ENCODE data around the gene TRIM32. TPM values are rescaled to one million over a fixed set of nuclear protein-coding genes. Genes with fewer than 3 reads are reported as not detected.

TRIM32 gene
- total RNA-seq, 2 donors from 2014 or later = 12.2 to 13.9 TPM

DNA sequence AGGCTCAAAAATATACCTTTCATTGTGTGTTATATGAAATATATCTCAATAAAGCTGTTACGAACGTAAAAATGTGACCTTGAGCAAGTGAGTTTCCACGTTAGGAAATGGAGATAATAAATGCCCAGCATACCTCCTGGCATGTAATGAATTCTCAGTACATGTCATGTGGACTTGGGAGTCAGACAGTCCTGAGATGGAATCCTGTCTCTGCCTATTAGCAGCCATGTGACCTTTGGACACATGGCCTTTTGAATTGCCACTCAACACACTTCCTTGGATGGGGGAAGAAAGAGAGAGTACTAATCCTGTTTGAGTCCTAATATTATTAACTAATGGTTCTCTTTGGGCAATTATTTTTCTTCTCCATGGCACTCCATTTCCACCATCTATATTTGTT is 25.7 kb downstream of the TRIM32 start:
- DNase-seq (ENCODE audit: low spot score) = no peak
- Histone ChIP-seq H3K4me3 (no peak overlapping the region), H3K9me3 (no peaks in the 10 kb centered on the region), H3K27me3 (no peaks in the 10 kb centered on the region), H3K27ac (no peak overlapping the region), H3K36me3 (no peaks in the 10 kb centered on the region), H3K4me1 (no peaks in the 10 kb centered on the region)
- TF ChIP-seq, protein P1, sequence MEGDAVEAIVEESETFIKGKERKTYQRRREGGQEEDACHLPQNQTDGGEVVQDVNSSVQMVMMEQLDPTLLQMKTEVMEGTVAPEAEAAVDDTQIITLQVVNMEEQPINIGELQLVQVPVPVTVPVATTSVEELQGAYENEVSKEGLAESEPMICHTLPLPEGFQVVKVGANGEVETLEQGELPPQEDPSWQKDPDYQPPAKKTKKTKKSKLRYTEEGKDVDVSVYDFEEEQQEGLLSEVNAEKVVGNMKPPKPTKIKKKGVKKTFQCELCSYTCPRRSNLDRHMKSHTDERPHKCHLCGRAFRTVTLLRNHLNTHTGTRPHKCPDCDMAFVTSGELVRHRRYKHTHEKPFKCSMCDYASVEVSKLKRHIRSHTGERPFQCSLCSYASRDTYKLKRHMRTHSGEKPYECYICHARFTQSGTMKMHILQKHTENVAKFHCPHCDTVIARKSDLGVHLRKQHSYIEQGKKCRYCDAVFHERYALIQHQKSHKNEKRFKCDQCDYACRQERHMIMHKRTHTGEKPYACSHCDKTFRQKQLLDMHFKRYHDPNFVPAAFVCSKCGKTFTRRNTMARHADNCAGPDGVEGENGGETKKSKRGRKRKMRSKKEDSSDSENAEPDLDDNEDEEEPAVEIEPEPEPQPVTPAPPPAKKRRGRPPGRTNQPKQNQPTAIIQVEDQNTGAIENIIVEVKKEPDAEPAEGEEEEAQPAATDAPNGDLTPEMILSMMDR (IDR thresholded peaks at IDR 0.05) = no peak

DNA sequence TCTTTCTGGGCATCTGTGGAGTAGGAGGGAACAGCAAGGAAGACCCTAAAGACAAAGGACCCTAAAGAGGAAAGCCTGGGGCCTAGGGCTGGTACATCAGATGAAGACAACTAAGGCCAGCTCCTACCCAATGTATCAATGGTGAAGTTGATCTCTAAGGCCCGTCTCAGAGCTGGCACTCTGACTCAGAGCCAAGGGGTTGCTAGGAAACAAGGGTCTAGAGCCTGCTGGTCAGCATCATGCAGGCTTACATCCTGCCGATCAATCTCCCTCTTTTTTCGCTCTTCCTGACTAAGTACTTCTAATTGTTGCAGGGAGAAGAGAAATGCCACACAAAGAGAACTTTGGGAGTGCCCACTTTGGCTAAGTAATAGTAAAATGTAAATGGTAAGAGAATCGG is 26.2 kb downstream of the TRIM32 start:
- Histone ChIP-seq H3K4me3 (no peak overlapping the region), H3K4me1 (no peaks in the 10 kb centered on the region), H3K9me3 (no peaks in the 10 kb centered on the region), H3K27ac (no peak overlapping the region), H3K27me3 (no peaks in the 10 kb centered on the region), H3K36me3 (no peaks in the 10 kb centered on the region)
- DNase-seq (ENCODE audit: low spot score) = no peak
- TF ChIP-seq, protein P1 (IDR thresholded peaks at IDR 0.05) = no peak

DNA sequence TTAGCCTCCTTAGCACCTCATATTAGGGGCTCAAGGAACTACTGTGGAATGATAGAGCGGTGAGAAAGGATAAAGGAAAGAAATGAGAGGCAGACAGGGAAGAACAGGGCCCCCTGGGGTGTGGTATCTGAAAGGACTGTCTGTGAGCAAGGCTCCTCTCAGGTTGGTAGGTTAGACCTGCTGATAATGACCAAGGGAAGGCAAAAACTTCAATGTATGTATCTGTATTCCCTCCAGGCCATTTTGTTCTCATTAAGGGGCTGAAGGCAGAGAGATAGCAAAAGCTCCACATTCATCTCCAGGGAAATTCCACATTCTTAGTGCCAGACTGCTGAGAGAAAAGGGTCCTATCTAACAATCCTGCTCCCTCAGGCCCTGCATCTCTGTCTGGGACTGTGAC is 28.6 kb downstream of the TRIM32 start:
- no peak for DNase-seq (ENCODE audit: low spot score)
- no peaks in the 10 kb centered on the region for H3K9me3 ChIP-seq
- no peak overlapping the region for H3K4me3 ChIP-seq
- H3K27me3 ChIP-seq = no peaks in the 10 kb centered on the region
- no peaks in the 10 kb centered on the region for H3K36me3 ChIP-seq
- no peaks in the 10 kb centered on the region for H3K4me1 ChIP-seq
- no peak overlapping the region for H3K27ac ChIP-seq
- TF ChIP-seq, protein P1 (IDR thresholded peaks at IDR 0.05) = no peak

DNA sequence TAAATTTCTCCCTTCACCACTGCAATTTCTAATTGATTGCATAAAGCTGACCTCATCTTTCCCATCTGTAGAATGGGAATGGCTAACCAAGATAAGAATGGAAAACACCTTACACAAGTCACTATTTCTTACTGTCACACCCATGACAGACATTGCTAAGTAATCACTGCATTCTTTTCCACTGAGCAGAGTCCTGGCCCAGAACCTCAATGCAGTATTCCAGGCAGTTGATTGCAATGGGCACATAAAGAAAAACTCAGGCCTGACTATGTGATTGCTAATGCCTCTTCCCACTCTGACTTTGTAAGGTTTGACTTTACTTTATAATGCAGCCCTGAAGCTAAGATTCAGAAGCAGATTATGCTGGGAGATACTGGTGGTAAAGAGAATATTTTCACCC is 29.3 kb downstream of the TRIM32 start:
- H3K4me3 ChIP-seq = no peak overlapping the region
- TF ChIP-seq, protein P1 (IDR thresholded peaks at IDR 0.05) = no peak
- no peaks in the 10 kb centered on the region for H3K9me3 ChIP-seq
- no peak overlapping the region for H3K27ac ChIP-seq
- H3K36me3 ChIP-seq = no peaks in the 10 kb centered on the region
- no peaks in the 10 kb centered on the region for H3K27me3 ChIP-seq
- no peak for DNase-seq (ENCODE audit: low spot score)
- no peaks in the 10 kb centered on the region for H3K4me1 ChIP-seq

DNA sequence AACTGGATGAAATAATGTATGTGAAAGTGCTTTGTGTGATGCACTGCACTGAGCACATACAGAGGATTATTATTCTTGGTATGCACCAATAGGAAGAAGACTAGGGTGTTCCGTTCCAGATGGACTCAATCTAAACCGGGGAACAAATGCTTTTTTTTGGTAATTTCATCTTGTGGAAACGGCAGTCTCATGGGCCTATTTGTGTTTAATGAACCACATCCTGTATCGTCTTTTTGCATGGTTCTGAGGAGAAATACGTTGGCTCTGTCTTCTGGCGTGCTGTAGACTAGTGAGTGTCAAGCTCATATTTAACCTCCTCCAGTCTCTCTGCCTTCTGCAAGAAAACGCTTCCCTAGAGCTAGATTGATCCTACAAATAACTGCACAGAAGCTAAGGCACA is 30.0 kb downstream of the TRIM32 start:
- H3K4me3 ChIP-seq = no peak overlapping the region
- H3K4me1 ChIP-seq = no peaks in the 10 kb centered on the region
- DNase-seq (ENCODE audit: low spot score) = no peak
- H3K36me3 ChIP-seq = no peaks in the 10 kb centered on the region
- TF ChIP-seq, protein P1 (IDR thresholded peaks at IDR 0.05) = no peak
- H3K9me3 ChIP-seq = no peaks in the 10 kb centered on the region
- no peaks in the 10 kb centered on the region for H3K27me3 ChIP-seq
- no peak overlapping the region for H3K27ac ChIP-seq

DNA sequence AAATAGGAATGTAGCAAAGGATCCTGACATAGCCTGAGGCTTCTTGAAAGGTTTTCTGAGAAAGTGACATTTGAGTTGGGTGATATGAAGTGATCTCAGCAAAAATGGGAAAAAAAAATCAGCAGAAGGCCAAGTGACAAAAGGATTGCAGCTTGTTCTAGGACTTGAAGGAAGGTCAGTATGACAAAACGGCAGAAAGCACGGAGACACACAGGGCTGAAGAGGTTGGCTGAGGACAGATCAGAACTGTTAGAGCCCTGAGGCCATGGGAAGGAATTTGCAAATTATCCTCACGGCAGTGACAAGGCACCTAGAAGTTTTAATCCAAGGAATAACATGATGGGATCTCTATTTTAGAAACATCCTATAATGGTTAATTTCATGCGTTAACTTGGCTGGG is 31.0 kb downstream of the TRIM32 start:
- H3K27ac ChIP-seq = no peak overlapping the region
- no peak overlapping the region for H3K4me3 ChIP-seq
- H3K4me1 ChIP-seq = no peaks in the 10 kb centered on the region
- no peaks in the 10 kb centered on the region for H3K27me3 ChIP-seq
- no peak for DNase-seq (ENCODE audit: low spot score)
- no peaks in the 10 kb centered on the region for H3K9me3 ChIP-seq
- H3K36me3 ChIP-seq = no peaks in the 10 kb centered on the region
- TF ChIP-seq, protein P1 (IDR thresholded peaks at IDR 0.05) = no peak
